Glutamatergic neuron (in vitro differentiated cells): ENCODE measurements around the gene SERPINA3. TPM values are rescaled to one million over a fixed set of nuclear protein-coding genes. Genes with fewer than 3 reads are reported as not detected.

Source experiments
- DNase-seq: peaks from one replicate; pipeline ENCODE4 v3.0.0; 2022
- H3K27ac Mint-ChIP-seq: one replicate; pipeline ENCODE4 v1.8.0; 2020; ENCODE audit warnings: mild to moderate bottlenecking, mixed read lengths, inconsistent platforms; ENCODE audit not compliant: unreplicated experiment
- H3K27me3 Mint-ChIP-seq: one replicate; pipeline ENCODE4 v1.8.0; 2020; ENCODE audit warnings: mild to moderate bottlenecking, moderate library complexity, mixed read lengths, inconsistent platforms; ENCODE audit not compliant: unreplicated experiment
- H3K36me3 Mint-ChIP-seq: one replicate; pipeline ENCODE4 v1.8.0; 2020; ENCODE audit warnings: mild to moderate bottlenecking, mixed read lengths, inconsistent platforms; ENCODE audit not compliant: unreplicated experiment
- H3K4me1 Mint-ChIP-seq: one replicate; pipeline ENCODE4 v1.8.0; 2020; ENCODE audit warnings: mild to moderate bottlenecking, low read depth, mixed read lengths, inconsistent platforms; ENCODE audit not compliant: unreplicated experiment
- H3K4me3 Mint-ChIP-seq: one replicate; pipeline ENCODE4 v1.8.0; 2020; ENCODE audit warnings: mild to moderate bottlenecking, mixed read lengths, inconsistent platforms; ENCODE audit not compliant: unreplicated experiment
- H3K9me3 Mint-ChIP-seq: one replicate; pipeline ENCODE4 v1.8.0; 2020; ENCODE audit warnings: mild to moderate bottlenecking, moderate library complexity, mixed read lengths, inconsistent platforms; ENCODE audit not compliant: unreplicated experiment
- total RNA-seq: library from RNA; stranded (reverse); fragmentation: NEBNext Ultra II Directional; extraction: Animal tissue kit (Norgen Biotek cat#: 25700); gene quantifications from one replicate; pipeline ENCODE4 v1.2.1, GENCODE V29; 2021; ENCODE audit not compliant: unreplicated experiment
- TF ChIP-seq, protein P1 (sequence below): fragments of 200-600 bp; sonication (generic); IDR thresholded peaks from one replicate; pipeline ENCODE4 v1.5.0; 2021; ENCODE audit not compliant: partially characterized antibody, unreplicated experiment

SERPINA3 gene
- total RNA-seq, 1 donor from 2014 or later: not detected

- peaks cover 9% of the 10 kb centered on the region for H3K36me3 Mint-ChIP-seq
- H3K4me3 Mint-ChIP-seq: no peak overlapping the region
- no peaks in the 10 kb centered on the region for H3K27me3 Mint-ChIP-seq
- TF ChIP-seq, protein P1, sequence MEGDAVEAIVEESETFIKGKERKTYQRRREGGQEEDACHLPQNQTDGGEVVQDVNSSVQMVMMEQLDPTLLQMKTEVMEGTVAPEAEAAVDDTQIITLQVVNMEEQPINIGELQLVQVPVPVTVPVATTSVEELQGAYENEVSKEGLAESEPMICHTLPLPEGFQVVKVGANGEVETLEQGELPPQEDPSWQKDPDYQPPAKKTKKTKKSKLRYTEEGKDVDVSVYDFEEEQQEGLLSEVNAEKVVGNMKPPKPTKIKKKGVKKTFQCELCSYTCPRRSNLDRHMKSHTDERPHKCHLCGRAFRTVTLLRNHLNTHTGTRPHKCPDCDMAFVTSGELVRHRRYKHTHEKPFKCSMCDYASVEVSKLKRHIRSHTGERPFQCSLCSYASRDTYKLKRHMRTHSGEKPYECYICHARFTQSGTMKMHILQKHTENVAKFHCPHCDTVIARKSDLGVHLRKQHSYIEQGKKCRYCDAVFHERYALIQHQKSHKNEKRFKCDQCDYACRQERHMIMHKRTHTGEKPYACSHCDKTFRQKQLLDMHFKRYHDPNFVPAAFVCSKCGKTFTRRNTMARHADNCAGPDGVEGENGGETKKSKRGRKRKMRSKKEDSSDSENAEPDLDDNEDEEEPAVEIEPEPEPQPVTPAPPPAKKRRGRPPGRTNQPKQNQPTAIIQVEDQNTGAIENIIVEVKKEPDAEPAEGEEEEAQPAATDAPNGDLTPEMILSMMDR: no peak
- no peak overlapping the region for H3K27ac Mint-ChIP-seq
- no peak for DNase-seq
- peaks cover 3% of the 10 kb centered on the region for H3K9me3 Mint-ChIP-seq
- no peaks in the 10 kb centered on the region for H3K4me1 Mint-ChIP-seq
Observed at GRCh38 chr14:94631050-94631449, 18.9 kb downstream of the SERPINA3 start.

DNA sequence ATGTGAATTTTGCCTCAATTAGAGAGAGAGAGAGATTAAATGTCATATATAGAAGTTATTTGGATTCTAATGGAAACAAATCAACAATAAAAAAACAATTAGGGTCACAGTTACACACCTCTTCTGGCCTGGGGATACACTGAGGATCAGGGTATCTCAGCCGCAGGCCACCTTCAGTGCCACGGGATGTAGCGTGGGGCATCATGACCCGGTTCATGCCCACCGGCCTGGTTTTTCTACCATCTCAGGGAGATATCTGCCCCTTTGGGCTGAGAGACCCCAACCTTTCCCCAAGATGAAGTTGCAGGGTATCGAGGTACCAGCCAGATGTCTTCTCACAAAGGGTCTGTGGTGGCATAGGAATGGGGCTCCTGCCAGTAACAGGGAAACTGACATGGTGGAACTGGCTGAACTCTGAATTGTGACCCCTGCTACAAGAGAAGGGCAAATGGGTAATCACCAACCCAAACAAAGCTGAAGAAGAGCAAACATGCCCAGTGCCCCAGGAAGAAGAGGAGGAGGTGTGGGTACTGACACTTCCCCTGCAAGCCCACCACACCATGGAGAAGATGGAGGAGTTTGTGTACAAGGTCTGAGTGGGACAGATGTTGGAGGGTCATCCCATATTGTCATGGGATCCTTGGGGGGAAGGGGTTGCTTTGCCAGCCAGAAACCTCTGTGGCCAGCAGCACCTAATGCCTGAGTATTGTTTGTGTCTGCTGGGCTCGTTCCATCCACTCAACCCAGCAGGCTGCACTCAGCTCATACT, 19.5 kb downstream of the SERPINA3 start:
- TF ChIP-seq, protein P1: no peak
- no peak overlapping the region for H3K4me3 Mint-ChIP-seq
- H3K4me1 Mint-ChIP-seq: no peaks in the 10 kb centered on the region
- DNase-seq: no peak
- H3K36me3 Mint-ChIP-seq: peaks cover 9% of the 10 kb centered on the region
- peaks cover 3% of the 10 kb centered on the region for H3K9me3 Mint-ChIP-seq
- no peaks in the 10 kb centered on the region for H3K27me3 Mint-ChIP-seq
- H3K27ac Mint-ChIP-seq: no peak overlapping the region

DNA sequence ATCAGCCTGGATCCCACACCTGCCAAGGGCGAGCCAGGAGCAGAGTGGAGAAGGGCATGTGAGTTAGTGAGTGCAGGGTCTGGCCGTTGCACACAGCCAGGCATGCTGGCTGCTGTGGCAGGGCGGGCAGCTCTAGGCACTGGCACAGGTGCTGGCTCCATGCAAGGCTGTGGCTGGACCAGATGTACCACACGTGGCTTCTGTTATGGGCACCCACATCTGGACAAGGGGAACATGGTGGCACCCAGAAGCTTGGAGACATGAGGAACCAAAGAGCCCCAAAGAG, 20.1 kb downstream of the SERPINA3 start:
- peaks cover 3% of the 10 kb centered on the region for H3K9me3 Mint-ChIP-seq
- no peak for DNase-seq
- H3K27me3 Mint-ChIP-seq: no peaks in the 10 kb centered on the region
- H3K36me3 Mint-ChIP-seq: peaks cover 9% of the 10 kb centered on the region
- H3K27ac Mint-ChIP-seq: no peak overlapping the region
- H3K4me3 Mint-ChIP-seq: no peak overlapping the region
- TF ChIP-seq, protein P1: no peak
- no peaks in the 10 kb centered on the region for H3K4me1 Mint-ChIP-seq

GRCh38 chr14:94633121-94633520, 20.9 kb downstream of the SERPINA3 start:
- H3K4me1 Mint-ChIP-seq: no peaks in the 10 kb centered on the region
- H3K36me3 Mint-ChIP-seq: peaks cover 9% of the 10 kb centered on the region
- H3K27ac Mint-ChIP-seq: no peak overlapping the region
- peaks cover 4% of the 10 kb centered on the region for H3K27me3 Mint-ChIP-seq
- no peak for DNase-seq
- TF ChIP-seq, protein P1: no peak
- H3K4me3 Mint-ChIP-seq: no peak overlapping the region
- H3K9me3 Mint-ChIP-seq: peaks cover 3% of the 10 kb centered on the region

DNA sequence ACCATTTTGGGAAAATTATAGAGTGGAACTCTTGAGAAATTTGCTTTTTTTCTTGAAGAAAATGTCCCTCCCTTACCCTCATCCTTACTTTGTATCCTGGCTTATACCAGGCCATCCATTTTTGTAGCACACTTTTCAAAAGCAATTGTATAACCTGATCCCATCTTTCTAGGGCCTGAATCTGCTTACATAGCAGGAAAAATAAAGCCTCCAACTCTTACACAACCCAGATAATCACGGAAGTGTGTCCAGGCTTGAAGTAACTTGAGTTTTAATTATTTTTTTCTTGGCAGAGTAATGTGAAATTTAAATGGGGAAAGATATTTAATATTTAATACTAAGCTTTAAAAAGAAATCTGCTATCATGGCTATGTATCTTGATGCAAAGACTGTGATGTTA, 23.0 kb downstream of the SERPINA3 start:
- peaks cover 9% of the 10 kb centered on the region for H3K36me3 Mint-ChIP-seq
- no peak overlapping the region for H3K4me3 Mint-ChIP-seq

More for the DNA sequence above, 23.0 kb downstream of the SERPINA3 start:
- no peak for DNase-seq
- TF ChIP-seq, protein P1: no peak
- H3K4me1 Mint-ChIP-seq: no peaks in the 10 kb centered on the region
- peaks cover 6% of the 10 kb centered on the region for H3K27me3 Mint-ChIP-seq
- no peak overlapping the region for H3K27ac Mint-ChIP-seq
- H3K9me3 Mint-ChIP-seq: peaks cover 3% of the 10 kb centered on the region
